Breast epithelium (tissue), 3 donors: ENCODE measurements around the gene PSMD12.

Source experiments
- POLR2A ChIP-seq: fragments of 450-650 bp; IDR thresholded peaks from one replicate; pipeline ENCODE4 v1.6.1; 2016; ENCODE audit warnings: antibody characterized with exemption, mild to moderate bottlenecking, moderate library complexity
- POLR2AphosphoS5 ChIP-seq, 3 donors: sonication (generic); formaldehyde crosslinking; IDR thresholded peaks; one replicate each; pipeline ENCODE4 v1.6.1; 2017; ENCODE audit warnings: antibody characterized with exemption in 3 of 3
- TF ChIP-seq, protein P1 (sequence below), 3 donors: fragments of 450-650 bp; IDR thresholded peaks; one replicate each; pipeline ENCODE4 v1.5.1; 2016 to 2017; ENCODE audit warnings: antibody characterized with exemption in 3 of 3, mild to moderate bottlenecking in 3 of 3, moderate library complexity in 3 of 3

DNA sequence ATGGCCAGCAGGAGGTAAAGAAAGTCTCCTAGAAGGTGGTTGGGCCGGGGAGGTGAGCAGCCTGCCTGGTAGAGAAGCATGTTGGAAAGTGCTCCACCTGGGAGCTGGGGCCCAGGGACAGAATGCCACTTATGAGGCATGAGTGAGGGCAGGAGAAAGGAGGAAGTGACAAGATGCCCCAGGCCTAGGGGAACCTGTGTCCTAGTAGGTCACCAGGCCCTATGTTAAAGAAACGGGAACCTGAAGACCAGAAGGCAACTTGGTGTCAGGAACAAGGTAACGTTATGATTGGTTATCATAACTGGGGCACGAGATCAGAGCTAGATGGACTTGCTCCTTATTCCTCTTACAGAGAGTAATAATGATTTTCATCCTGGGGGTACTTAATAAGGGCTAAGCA lies 45.0 kb upstream of the PSMD12 start:
- TF ChIP-seq, protein P1, sequence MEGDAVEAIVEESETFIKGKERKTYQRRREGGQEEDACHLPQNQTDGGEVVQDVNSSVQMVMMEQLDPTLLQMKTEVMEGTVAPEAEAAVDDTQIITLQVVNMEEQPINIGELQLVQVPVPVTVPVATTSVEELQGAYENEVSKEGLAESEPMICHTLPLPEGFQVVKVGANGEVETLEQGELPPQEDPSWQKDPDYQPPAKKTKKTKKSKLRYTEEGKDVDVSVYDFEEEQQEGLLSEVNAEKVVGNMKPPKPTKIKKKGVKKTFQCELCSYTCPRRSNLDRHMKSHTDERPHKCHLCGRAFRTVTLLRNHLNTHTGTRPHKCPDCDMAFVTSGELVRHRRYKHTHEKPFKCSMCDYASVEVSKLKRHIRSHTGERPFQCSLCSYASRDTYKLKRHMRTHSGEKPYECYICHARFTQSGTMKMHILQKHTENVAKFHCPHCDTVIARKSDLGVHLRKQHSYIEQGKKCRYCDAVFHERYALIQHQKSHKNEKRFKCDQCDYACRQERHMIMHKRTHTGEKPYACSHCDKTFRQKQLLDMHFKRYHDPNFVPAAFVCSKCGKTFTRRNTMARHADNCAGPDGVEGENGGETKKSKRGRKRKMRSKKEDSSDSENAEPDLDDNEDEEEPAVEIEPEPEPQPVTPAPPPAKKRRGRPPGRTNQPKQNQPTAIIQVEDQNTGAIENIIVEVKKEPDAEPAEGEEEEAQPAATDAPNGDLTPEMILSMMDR (IDR thresholded peaks at IDR 0.05): no peak
- no peak for TF ChIP-seq POLR2A
- TF ChIP-seq POLR2AphosphoS5 (IDR thresholded peaks at IDR 0.05): no peak
